B cell (primary cell): ENCODE results near the gene TBPL2. TPM values are rescaled to one million over a fixed set of nuclear protein-coding genes. Genes with fewer than 3 reads are reported as not detected.

Experiments used
- ATAC-seq: fragments of 200-7000 bp; cut with Tn5 transposase; one replicate; pipeline ENCODE4 v1.10.0; 2021; ENCODE audit warnings: low read depth, mild to moderate bottlenecking, moderate number of reproducible peaks, moderate library complexity
- CTCF ChIA-PET: fragments of 350-600 bp; sonication (Branson Sonifier 250); formaldehyde crosslinking; loops from one replicate; lab custom pipeline; 2021; ENCODE audit warnings: antibody characterized with exemption, inconsistent platforms; lab: Charles Lee
- POLR2A ChIA-PET: fragments of 350-600 bp; sonication (Branson Sonifier 250); formaldehyde crosslinking; loops from one replicate; lab custom pipeline; 2021; ENCODE audit warnings: antibody characterized with exemption; lab: Charles Lee
- DNase-seq: peaks from one replicate; pipeline ENCODE4 v3.0.0; 2013
- H2AFZ ChIP-seq: 2 replicates; pipeline ENCODE4 v1.6.1; 2012; ENCODE audit warnings: mild to moderate bottlenecking, low read depth, low read length; ENCODE audit not compliant: insufficient read depth, poor library complexity, severe bottlenecking
- H3K27ac ChIP-seq, 2 donors: 1 replicate in 1 of 2; 2 replicates in 1 of 2; pipeline ENCODE4 v1.5.1; 2012 to 2013; ENCODE audit warnings: low read length in 2 of 2, mild to moderate bottlenecking in 2 of 2, moderate library complexity in 1 of 2
- H3K27me3 ChIP-seq, 4 experiments: fragments of 200-600 bp in 1 of 4; sonication (generic) in 1 of 4; replicated peaks in 1 of 4; 1 replicate in 2 of 4; 2 replicates in 2 of 4; pipeline versions ENCODE4 v1.6.1 to v1.7.0; 2013 to 2016; ENCODE audit warnings: low read length in 3 of 4, mild to moderate bottlenecking in 2 of 4, mixed read lengths in 1 of 4, moderate library complexity in 1 of 4; ENCODE audit not compliant: insufficient read depth in 4 of 4, control insufficient read depth in 3 of 4; ENCODE audit errors: control extremely low read depth in 1 of 4
- H3K36me3 ChIP-seq, 2 experiments: replicated peaks in 1 of 2; 1 replicate in 1 of 2; 2 replicates in 1 of 2; pipeline versions ENCODE4 v1.6.1 to v1.7.1; 2013; ENCODE audit warnings: low read length in 1 of 2; ENCODE audit not compliant: insufficient read depth in 2 of 2, control insufficient read depth in 1 of 2; ENCODE audit errors: control extremely low read depth in 1 of 2, extremely low read depth in 1 of 2
- H3K4me1 ChIP-seq, 2 donors: fragments of 200-600 bp in 1 of 2; sonication (generic) in 1 of 2; 1 replicate in 1 of 2; 2 replicates in 1 of 2; pipeline versions ENCODE4 v1.5.1 to v1.6.1; 2013 to 2017; ENCODE audit warnings: low read length in 2 of 2; ENCODE audit not compliant: control insufficient read depth in 2 of 2, insufficient read depth in 2 of 2
- H3K4me2 ChIP-seq: replicated peaks from 2 replicates; pipeline ENCODE3; 2012; ENCODE audit warnings: mild to moderate bottlenecking, low read depth, low read length; ENCODE audit not compliant: poor library complexity, severe bottlenecking
- H3K4me3 ChIP-seq, 5 experiments: fragments of 200-600 bp in 1 of 5; sonication (generic) in 1 of 5; 1 replicate in 3 of 5; 2 replicates in 2 of 5; pipeline versions ENCODE4 v1.5.1 to v1.7.0; 2011 to 2016; ENCODE audit warnings: low read length in 4 of 5, mild to moderate bottlenecking in 4 of 5, low read depth in 2 of 5, control low read depth in 1 of 5, moderate library complexity in 1 of 5; ENCODE audit not compliant: insufficient read depth in 1 of 5; ENCODE audit errors: control extremely low read depth in 1 of 5, extremely low read depth in 1 of 5
- H3K79me2 ChIP-seq: fragments of 200-600 bp; sonication (generic); one replicate; pipeline ENCODE4 v1.6.0; 2016; ENCODE audit warnings: low read length; ENCODE audit not compliant: control insufficient read depth, insufficient read depth
- H3K9ac ChIP-seq: fragments of 200-600 bp; sonication (generic); 2 replicates; pipeline ENCODE4 v1.6.1; 2017; ENCODE audit warnings: mild to moderate bottlenecking, low read length, moderate library complexity
- H3K9me3 ChIP-seq, 3 donors: one replicate each; pipeline versions ENCODE4 v1.6.1 to v1.7.1; 2013; ENCODE audit warnings: low read length in 2 of 3; ENCODE audit not compliant: control insufficient read depth in 2 of 3, insufficient read depth in 1 of 3; ENCODE audit errors: control extremely low read depth in 1 of 3
- H4K20me1 ChIP-seq: 2 replicates; pipeline ENCODE4 v1.6.0; 2012; ENCODE audit warnings: mild to moderate bottlenecking, low read length; ENCODE audit not compliant: insufficient read depth, control insufficient read depth, poor library complexity, severe bottlenecking
- H3K27ac Mint-ChIP-seq: one replicate; pipeline ENCODE4 v1.8.0; 2021; ENCODE audit warnings: mixed read lengths
- H3K27me3 Mint-ChIP-seq: one replicate; pipeline ENCODE4 v1.8.0; 2021; ENCODE audit warnings: mixed read lengths
- H3K4me1 Mint-ChIP-seq: one replicate; pipeline ENCODE4 v1.8.0; 2021; ENCODE audit warnings: mixed read lengths
- H3K4me3 Mint-ChIP-seq: one replicate; pipeline ENCODE4 v1.8.0; 2021; ENCODE audit warnings: mixed read lengths
- H3K9me3 Mint-ChIP-seq: one replicate; pipeline ENCODE4 v1.8.0; 2022; ENCODE audit warnings: mixed read lengths; ENCODE audit not compliant: insufficient read depth
- CTCF ChIP-seq: fragments of 200-600 bp; IDR thresholded peaks from one replicate; pipeline ENCODE4 v1.8.0; 2022; ENCODE audit warnings: antibody characterized with exemption, mild to moderate bottlenecking
- EZH2 ChIP-seq: IDR thresholded peaks from 2 replicates; pipeline ENCODE4 v1.6.1; 2012; ENCODE audit warnings: borderline replicate concordance, low read depth, mild to moderate bottlenecking, moderate library complexity, low read length; ENCODE audit not compliant: insufficient read depth, poor library complexity, severe bottlenecking
- WGBS: methylation state at CpG from one replicate; pipeline ENCODE4 v1.1.5; 2013; ENCODE audit warnings: missing lambda C conversion rate; ENCODE audit not compliant: insufficient coverage; 5-methylcytosine and 5-hydroxymethylcytosine counted together
- intact Hi-C: fragments of 100-400 bp; cut with micrococcal nuclease; formaldehyde crosslinking; loops from one replicate; pipeline ENCODE4 v1.10.0; 2022
- polyA plus RNA-seq: library from polyadenylated mRNA; depleted of rRNA; stranded (reverse); fragments of >200 nt; gene quantifications from 2 replicates; pipeline ENCODE4 v1.2.3, GENCODE V29; 2012
- total RNA-seq, 2 donors: library from RNA; stranded (reverse); fragments of 120-200 nt in 1 of 2; gene quantifications; 1 replicate in 1 of 2; 2 replicates in 1 of 2; pipeline versions ENCODE4 v1.2.3 to v1.2.4, GENCODE V29; 2013 to 2022

Gene TBPL2
- total and polyA plus RNA-seq, 2 donors (not counting 1 experiment from before 2014, with no cell fraction given): not detected

GRCh38 chr14:55417955-55418354 is 22.5 kb downstream of the TBPL2 start:
- Mint-ChIP-seq H3K27me3 (peaks cover 24% of the 10 kb centered on the region), H3K4me1 (no peaks in the 10 kb centered on the region), H3K27ac (no peak overlapping the region), H3K4me3 (no peak overlapping the region), H3K9me3 (no peaks in the 10 kb centered on the region)
- Histone ChIP-seq H3K27ac (no peak overlapping the region), H3K36me3 (no peaks in the 10 kb centered on the region), H3K27me3 (no peaks in the 10 kb centered on the region), H2AFZ (no peak overlapping the region), H3K9me3 (no peaks in the 10 kb centered on the region), H3K79me2 (no peaks in the 10 kb centered on the region), H3K4me1 (no peaks in the 10 kb centered on the region), H4K20me1 (no peaks in the 10 kb centered on the region), H3K9ac (no peak overlapping the region), H3K4me2 (no peak overlapping the region), H3K4me3 (no peak overlapping the region)
- intact Hi-C loops: loop anchor here (10.0 kb wide), 1 partner anchor 167 kb away; the partner anchor contains the start of gene KTN1
- POLR2A ChIA-PET: no interaction called here
- CTCF ChIA-PET: interaction anchor here (1.7 kb wide), 1 partner anchor 62 kb away, joined by 4 read pairs; no protein-coding TSS in a partner anchor
- DNase-seq: no peak
- TF ChIP-seq CTCF (no peak), EZH2 (no peak)
- ATAC-seq: no peak

GRCh38 chr14:55416866-55417265 is 23.6 kb downstream of the TBPL2 start:
- H3K9me3 Mint-ChIP-seq: no peaks in the 10 kb centered on the region
- Histone ChIP-seq H3K4me1 (peaks cover 5% of the 10 kb centered on the region in 2 donors), H3K9ac (no peak overlapping the region), H2AFZ (no peak overlapping the region), H3K79me2 (peaks cover 4% of the 10 kb centered on the region), H3K4me2 (no peak overlapping the region), H3K27me3 (no peaks in the 10 kb centered on the region), H4K20me1 (no peaks in the 10 kb centered on the region), H3K27ac (no peak overlapping the region), H3K4me3 (no peak overlapping the region), H3K9me3 (no peaks in the 10 kb centered on the region), H3K36me3 (no peaks in the 10 kb centered on the region)
- H3K4me3 Mint-ChIP-seq: no peak overlapping the region
- peaks cover 22% of the 10 kb centered on the region for H3K27me3 Mint-ChIP-seq
- DNase-seq: no peak
- WGBS: no CpG with 5 or more reads among the region's 5 CpGs
- peaks cover 6% of the 10 kb centered on the region for H3K4me1 Mint-ChIP-seq
- ChIA-PET CTCF (no interaction called here), POLR2A (no interaction called here)
- intact Hi-C loops: loop anchor here (10.0 kb wide), 1 partner anchor 168 kb away; the partner anchor contains the start of gene KTN1
- TF ChIP-seq CTCF (no peak), EZH2 (no peak)
- H3K27ac Mint-ChIP-seq: no peak overlapping the region
- ATAC-seq: no peak
